HEK293 (cell line): ENCODE measurements around the gene MTURN.

Source experiments
- GLIS1 ChIP-seq: fragments of 450-650 bp; formaldehyde crosslinking; IDR thresholded peaks from 2 replicates; pipeline ENCODE4 v1.5.1; 2016; ENCODE audit warnings: missing biosample characterization, missing genetic modification characterization
- KLF1 ChIP-seq: fragments of 450-650 bp; formaldehyde crosslinking; IDR thresholded peaks from 2 replicates; pipeline ENCODE4 v1.5.1; 2016; ENCODE audit warnings: missing biosample characterization, missing genetic modification characterization
- TRIM28 ChIP-seq: IDR thresholded peaks from 2 replicates; pipeline ENCODE4 v1.6.1; 2011; ENCODE audit warnings: low read length, control low read depth, borderline replicate concordance
- YY1 ChIP-seq: fragments of 450-650 bp; formaldehyde crosslinking; IDR thresholded peaks from 2 replicates; pipeline ENCODE4 v1.5.1; 2018; ENCODE audit warnings: missing biosample characterization, missing genetic modification characterization
- ZNF23 ChIP-seq: fragments of 450-650 bp; formaldehyde crosslinking; IDR thresholded peaks from 2 replicates; pipeline ENCODE4 v1.5.1; 2016; ENCODE audit warnings: missing biosample characterization, missing genetic modification characterization, borderline replicate concordance
- ZNF274 ChIP-seq, 2 experiments: fragments of 200-500 bp in 1 of 2; fragments of 450-650 bp in 1 of 2; sonication (Bioruptor generic) in 1 of 2; formaldehyde crosslinking in 1 of 2; IDR thresholded peaks; 2 replicates each; pipeline versions ENCODE4 v1.5.1 to v1.6.1; 2014 to 2016; ENCODE audit warnings: borderline replicate concordance in 1 of 2, inconsistent platforms in 1 of 2, low read length in 1 of 2, missing biosample characterization in 1 of 2, missing genetic modification characterization in 1 of 2

GRCh38 chr7:30181211-30181610 lies 46.4 kb downstream of the MTURN start:
- TF ChIP-seq KLF1: no peak
- TF ChIP-seq YY1: no peak
- no peak for TF ChIP-seq GLIS1 (tag by site-specific recombination)
- TF ChIP-seq ZNF23 (tag by site-specific recombination): no peak
- no peak for TF ChIP-seq ZNF274 (IDR thresholded peaks at IDR 0.05; ENCODE audit: low read length)
- TF ChIP-seq ZNF274 (tag by site-specific recombination; IDR thresholded peaks at IDR 0.05; ENCODE audit: borderline replicate concordance): no peak
- TF ChIP-seq TRIM28: no peak
